SU-DHL-6 (cell line): Measurements from ENCODE around the gene DRC7.

Source experiments
- H2AFZ ChIP-seq: fragments of 200-600 bp; sonication (generic); 2 replicates; pipeline ENCODE4 v1.6.1; 2014; ENCODE audit warnings: low read depth, mild to moderate bottlenecking, moderate library complexity, mixed read lengths, antibody characterized with exemption, low read length; ENCODE audit not compliant: severe bottlenecking
- H3F3A ChIP-seq: fragments of 200-600 bp; shearing (Covaris generic); 2 replicates; pipeline ENCODE4 v1.6.0; 2016; ENCODE audit warnings: antibody characterized with exemption, mild to moderate bottlenecking; ENCODE audit not compliant: insufficient read depth
- H3K27ac ChIP-seq: fragments of 200-600 bp; sonication (generic); 2 replicates; pipeline ENCODE4 v1.5.1; 2016; ENCODE audit warnings: low read depth, mild to moderate bottlenecking, low read length, moderate library complexity, mixed read lengths
- H3K27me3 ChIP-seq: fragments of 200-600 bp; sonication (generic), shearing (Covaris generic); 2 replicates; pipeline ENCODE4 v1.6.0; 2014; ENCODE audit warnings: mild to moderate bottlenecking, low read length
- H3K36me3 ChIP-seq: fragments of 200-600 bp; sonication (generic); 2 replicates; pipeline ENCODE4 v1.6.1; 2014; ENCODE audit warnings: mild to moderate bottlenecking, low read length, mixed read lengths
- H3K4me2 ChIP-seq: fragments of 300-600, 200-600 bp; shearing (Covaris generic), sonication (generic); 2 replicates; pipeline ENCODE4 v1.6.0; 2014; ENCODE audit warnings: low read length, low read depth, mild to moderate bottlenecking; ENCODE audit not compliant: poor library complexity, severe bottlenecking
- H3K4me3 ChIP-seq: fragments of 200-600 bp; sonication (generic); 2 replicates; pipeline ENCODE4 v1.5.1; 2014; ENCODE audit warnings: antibody characterized with exemption, low read length, mild to moderate bottlenecking, mixed read lengths; ENCODE audit not compliant: insufficient read depth, poor library complexity, severe bottlenecking
- H3K79me2 ChIP-seq: fragments of 200-600 bp; sonication (generic); 2 replicates; pipeline ENCODE4 v1.6.1; 2014; ENCODE audit warnings: mild to moderate bottlenecking, low read length, moderate library complexity; ENCODE audit not compliant: insufficient read depth
- H3K9ac ChIP-seq: fragments of 200-600 bp; sonication (generic); 2 replicates; pipeline ENCODE4 v1.7.0; 2014; ENCODE audit warnings: mild to moderate bottlenecking, low read length
- H3K9me2 ChIP-seq: fragments of 200-600 bp; sonication (generic); replicated peaks from 2 replicates; pipeline ENCODE4 v1.6.1; 2014; ENCODE audit warnings: low read length; ENCODE audit not compliant: insufficient read depth
- H3K9me3 ChIP-seq: fragments of 200-600 bp; sonication (generic); 2 replicates; pipeline ENCODE4 v1.6.1; 2014; ENCODE audit warnings: low read length, mixed read lengths; ENCODE audit not compliant: insufficient read depth
- H4K20me1 ChIP-seq: fragments of 200-600 bp; sonication (generic); 2 replicates; pipeline ENCODE4 v1.6.1; 2014; ENCODE audit warnings: low read depth, mild to moderate bottlenecking, antibody characterized with exemption, low read length, moderate library complexity, mixed read lengths
- CTCF ChIP-seq: fragments of 200-600 bp; sonication (generic); IDR thresholded peaks from one replicate; pipeline ENCODE4 v1.5.1; 2017; ENCODE audit warnings: antibody characterized with exemption, mild to moderate bottlenecking, low read length, moderate library complexity; ENCODE audit not compliant: insufficient read depth, poor library complexity, severe bottlenecking
- EZH2phosphoT487 ChIP-seq: fragments of 200-600 bp; sonication (generic), shearing (Covaris generic); conservative IDR thresholded peaks from 2 replicates; pipeline ENCODE4 v1.6.1; 2018; ENCODE audit warnings: mild to moderate bottlenecking, antibody characterized with exemption, low read length, moderate library complexity, mixed read lengths

The DRC7 gene

DNA sequence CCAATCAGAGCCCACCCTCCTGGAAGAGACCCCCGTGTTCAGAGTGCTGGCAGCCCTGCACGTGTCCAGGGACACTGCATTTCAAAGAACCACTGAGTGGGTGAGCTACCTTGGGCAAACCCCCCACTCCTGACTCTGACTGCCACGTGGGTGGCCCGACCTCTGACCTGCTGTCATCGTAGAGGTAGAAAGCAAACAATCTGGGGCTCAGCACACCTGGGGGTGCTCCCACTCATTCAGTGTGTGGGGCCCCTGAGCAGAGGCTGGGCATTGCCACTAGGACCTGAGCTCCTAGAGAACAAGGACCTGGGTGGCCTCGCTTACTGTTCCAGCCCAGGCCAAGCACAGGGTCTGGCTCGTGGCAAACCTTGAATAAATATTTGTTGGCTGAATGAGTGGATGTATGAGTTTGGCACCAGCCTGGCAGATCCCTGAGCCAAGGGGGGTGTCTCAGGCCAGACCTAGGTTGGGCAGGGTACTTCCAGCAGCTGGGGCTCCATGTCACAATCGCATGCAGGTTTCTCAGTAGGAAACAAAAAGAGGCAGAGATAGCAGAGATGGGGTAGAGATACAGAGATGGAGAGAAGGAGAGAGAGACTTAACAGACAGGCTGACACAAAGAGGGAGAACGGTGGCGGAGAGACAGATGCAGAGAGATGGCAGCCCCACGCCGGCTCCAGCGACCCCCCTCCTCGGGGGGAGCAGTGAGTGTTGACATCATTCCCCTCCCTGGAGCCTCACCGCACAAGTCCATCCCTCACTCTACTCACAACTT is 5.4 kb upstream of the DRC7 start:
- TF ChIP-seq EZH2phosphoT487 (no peak), CTCF (no peak)
- Histone ChIP-seq H3K9me2 (no peaks in the 10 kb centered on the region), H3K27ac (no peak overlapping the region), H3K9ac (no peak overlapping the region), H3K4me3 (no peak overlapping the region), H3K27me3 (no peaks in the 10 kb centered on the region), H3K79me2 (no peaks in the 10 kb centered on the region), H3F3A (no peaks in the 10 kb centered on the region), H3K9me3 (no peaks in the 10 kb centered on the region), H2AFZ (no peak overlapping the region), H3K4me2 (no peak overlapping the region), H4K20me1 (no peaks in the 10 kb centered on the region), H3K36me3 (no peaks in the 10 kb centered on the region)

GRCh38 chr16:57689762-57690558 is 4.6 kb upstream of the DRC7 start:
- Histone ChIP-seq H4K20me1 (no peaks in the 10 kb centered on the region), H2AFZ (no peak overlapping the region), H3K27ac (no peak overlapping the region), H3K9me2 (no peaks in the 10 kb centered on the region), H3F3A (no peaks in the 10 kb centered on the region), H3K9me3 (no peaks in the 10 kb centered on the region), H3K4me2 (no peak overlapping the region), H3K4me3 (no peak overlapping the region), H3K27me3 (no peaks in the 10 kb centered on the region), H3K79me2 (no peaks in the 10 kb centered on the region), H3K36me3 (no peaks in the 10 kb centered on the region), H3K9ac (no peak overlapping the region)
- no peak for TF ChIP-seq CTCF
- TF ChIP-seq EZH2phosphoT487 = no peak

DNA sequence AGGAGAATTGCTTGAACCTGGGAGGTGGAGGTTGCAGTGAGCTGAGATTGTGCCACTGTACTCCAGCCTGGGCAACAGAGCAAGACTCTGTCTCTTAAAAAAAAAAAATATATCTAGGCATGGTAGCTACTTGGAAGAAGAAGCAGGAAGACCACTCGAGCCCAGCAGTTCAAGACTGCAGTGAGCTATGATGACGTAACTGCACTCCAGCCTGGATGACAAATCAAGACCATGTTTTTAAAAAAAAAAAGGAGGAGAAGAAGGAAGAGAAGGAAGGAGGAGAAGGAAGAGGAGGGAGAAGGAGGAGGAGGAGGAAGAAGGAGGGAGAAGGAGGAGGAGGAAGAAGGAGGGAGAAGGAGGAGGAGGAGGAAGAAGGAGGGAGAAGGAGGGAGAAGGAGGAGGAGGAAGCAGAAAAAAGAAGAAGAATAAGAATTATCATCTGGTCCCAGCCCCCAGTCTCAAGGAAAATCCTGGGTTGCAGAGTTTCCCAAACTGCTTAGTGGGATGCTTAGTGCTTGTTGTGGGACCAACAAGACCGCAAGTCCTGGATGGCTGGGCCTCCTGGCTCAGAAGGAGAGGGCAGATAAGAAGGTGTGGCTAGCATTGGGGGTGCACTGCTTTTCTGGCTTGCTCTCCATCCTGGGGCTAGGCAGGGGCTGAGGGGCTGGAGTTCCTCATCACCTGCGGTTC is 3.7 kb upstream of the DRC7 start:
- Histone ChIP-seq H2AFZ (no peak overlapping the region), H3K79me2 (no peaks in the 10 kb centered on the region), H3K36me3 (no peaks in the 10 kb centered on the region), H4K20me1 (no peaks in the 10 kb centered on the region), H3K4me2 (no peak overlapping the region), H3K27ac (no peak overlapping the region), H3K9ac (no peak overlapping the region), H3K4me3 (no peak overlapping the region), H3K9me2 (no peaks in the 10 kb centered on the region), H3K27me3 (no peaks in the 10 kb centered on the region), H3K9me3 (no peaks in the 10 kb centered on the region), H3F3A (no peaks in the 10 kb centered on the region)
- TF ChIP-seq CTCF (no peak), EZH2phosphoT487 (no peak)
